K562 (cell line): Measurements from ENCODE around the gene SYNCRIP. TPM values are rescaled to one million over a fixed set of nuclear protein-coding genes. Genes with fewer than 3 reads are reported as not detected.

Source experiments
- polyA plus RNA-seq, 8 experiments: library from polyadenylated mRNA; depleted of rRNA in 4 of 8; stranded (reverse) in 5 of 8; unstranded in 3 of 8; fragments of >200 nt; fragmentation: Nextera tagmentation in 2 of 8; fragmentation: Illumina TruSeq in 1 of 8; extraction: Ambion mirVana in 2 of 8; extraction: Trizol in 1 of 8; gene quantifications; 2 replicates each; pipeline versions ENCODE4 v1.2.1 to v1.2.3, GENCODE V29; 2011 to 2014; ENCODE audit warnings: inconsistent platforms in 1 of 8, missing spikeins in 1 of 8
- total RNA-seq, 7 experiments: library from RNA; depleted of rRNA in 6 of 7; stranded (reverse); fragments of >200 nt in 6 of 7; fragmentation: Illumina TruSeq in 2 of 7; extraction: Trizol in 2 of 7; gene quantifications; 2 replicates each; pipeline versions ENCODE4 v1.2.1 to v1.2.3, GENCODE V29; 2011 to 2021; ENCODE audit warnings: low replicate concordance in 1 of 7
- TF ChIP-seq, protein P1 (sequence below), 2 experiments: fragments of 450-650 bp in 1 of 2; sonication (generic) in 1 of 2; formaldehyde crosslinking in 1 of 2; IDR thresholded peaks; 2 replicates each; pipeline versions ENCODE4 v1.7.1 to v1.9.0; 2016 to 2022; ENCODE audit warnings: inconsistent platforms in 1 of 2, mild to moderate bottlenecking in 1 of 2, missing genetic modification reagents in 1 of 2
- TF ChIP-seq, protein P2 (sequence below): fragments of 250-450 bp; sonication (Bioruptor Pico); IDR thresholded peaks from 2 replicates; pipeline ENCODE4 v1.4.0; 2020

Gene SYNCRIP
- total and polyA plus RNA-seq, 9 of the 15 experiments (the other 6 are each of a cell fraction or from before 2014, with no cell fraction given), result 46.5 to 295 (median 140) TPM

DNA sequence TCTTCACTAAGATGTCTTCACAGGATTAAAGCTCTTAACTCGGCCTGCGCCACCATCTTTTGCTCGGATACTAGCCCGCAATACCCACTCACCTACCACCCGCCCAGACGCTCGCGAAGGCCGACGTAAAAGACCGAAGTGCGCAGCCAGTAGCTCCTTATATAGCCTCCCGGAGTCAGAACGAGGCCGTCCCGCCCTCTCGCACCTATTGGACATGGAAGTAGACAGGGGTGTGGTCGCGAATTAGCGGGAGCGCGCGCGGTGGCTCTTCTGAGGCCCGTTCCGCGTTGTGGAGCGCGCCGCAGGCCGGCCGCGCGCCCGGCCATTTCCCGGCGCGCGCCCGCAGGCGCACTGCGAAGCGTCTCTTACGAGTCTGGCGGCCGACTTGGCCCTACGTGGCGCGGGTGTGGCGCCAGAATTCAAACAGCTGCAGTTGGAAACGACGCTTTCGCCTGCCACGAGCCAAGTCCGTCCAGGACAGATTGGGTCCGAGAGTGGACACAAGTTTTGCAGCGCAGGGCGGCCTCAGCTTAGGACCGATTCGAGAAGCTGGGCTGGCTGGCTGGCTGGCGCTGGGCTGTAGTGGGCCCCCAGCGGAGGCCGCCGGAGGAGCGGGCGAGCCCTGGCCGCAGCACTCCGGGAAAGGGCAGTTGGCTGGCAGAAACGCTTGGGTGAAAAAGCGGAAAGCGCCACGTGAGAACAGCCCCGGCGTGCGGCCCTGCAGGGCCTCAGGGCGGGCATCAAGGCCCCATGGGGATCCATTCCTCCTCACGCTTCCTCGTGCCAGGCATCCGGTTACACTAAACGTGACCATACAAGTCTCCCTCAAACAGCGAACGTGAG lies 36.1 kb upstream of the SYNCRIP start (continued):
- TF ChIP-seq, protein P1, sequence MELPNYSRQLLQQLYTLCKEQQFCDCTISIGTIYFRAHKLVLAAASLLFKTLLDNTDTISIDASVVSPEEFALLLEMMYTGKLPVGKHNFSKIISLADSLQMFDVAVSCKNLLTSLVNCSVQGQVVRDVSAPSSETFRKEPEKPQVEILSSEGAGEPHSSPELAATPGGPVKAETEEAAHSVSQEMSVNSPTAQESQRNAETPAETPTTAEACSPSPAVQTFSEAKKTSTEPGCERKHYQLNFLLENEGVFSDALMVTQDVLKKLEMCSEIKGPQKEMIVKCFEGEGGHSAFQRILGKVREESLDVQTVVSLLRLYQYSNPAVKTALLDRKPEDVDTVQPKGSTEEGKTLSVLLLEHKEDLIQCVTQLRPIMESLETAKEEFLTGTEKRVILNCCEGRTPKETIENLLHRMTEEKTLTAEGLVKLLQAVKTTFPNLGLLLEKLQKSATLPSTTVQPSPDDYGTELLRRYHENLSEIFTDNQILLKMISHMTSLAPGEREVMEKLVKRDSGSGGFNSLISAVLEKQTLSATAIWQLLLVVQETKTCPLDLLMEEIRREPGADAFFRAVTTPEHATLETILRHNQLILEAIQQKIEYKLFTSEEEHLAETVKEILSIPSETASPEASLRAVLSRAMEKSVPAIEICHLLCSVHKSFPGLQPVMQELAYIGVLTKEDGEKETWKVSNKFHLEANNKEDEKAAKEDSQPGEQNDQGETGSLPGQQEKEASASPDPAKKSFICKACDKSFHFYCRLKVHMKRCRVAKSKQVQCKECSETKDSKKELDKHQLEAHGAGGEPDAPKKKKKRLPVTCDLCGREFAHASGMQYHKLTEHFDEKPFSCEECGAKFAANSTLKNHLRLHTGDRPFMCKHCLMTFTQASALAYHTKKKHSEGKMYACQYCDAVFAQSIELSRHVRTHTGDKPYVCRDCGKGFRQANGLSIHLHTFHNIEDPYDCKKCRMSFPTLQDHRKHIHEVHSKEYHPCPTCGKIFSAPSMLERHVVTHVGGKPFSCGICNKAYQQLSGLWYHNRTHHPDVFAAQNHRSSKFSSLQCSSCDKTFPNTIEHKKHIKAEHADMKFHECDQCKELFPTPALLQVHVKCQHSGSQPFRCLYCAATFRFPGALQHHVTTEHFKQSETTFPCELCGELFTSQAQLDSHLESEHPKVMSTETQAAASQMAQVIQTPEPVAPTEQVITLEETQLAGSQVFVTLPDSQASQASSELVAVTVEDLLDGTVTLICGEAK (IDR thresholded peaks at IDR 0.05), result no peak
- TF ChIP-seq, protein P1 (CRISPR knock-in tag; IDR thresholded peaks at IDR 0.05), result no peak
- TF ChIP-seq, protein P2, sequence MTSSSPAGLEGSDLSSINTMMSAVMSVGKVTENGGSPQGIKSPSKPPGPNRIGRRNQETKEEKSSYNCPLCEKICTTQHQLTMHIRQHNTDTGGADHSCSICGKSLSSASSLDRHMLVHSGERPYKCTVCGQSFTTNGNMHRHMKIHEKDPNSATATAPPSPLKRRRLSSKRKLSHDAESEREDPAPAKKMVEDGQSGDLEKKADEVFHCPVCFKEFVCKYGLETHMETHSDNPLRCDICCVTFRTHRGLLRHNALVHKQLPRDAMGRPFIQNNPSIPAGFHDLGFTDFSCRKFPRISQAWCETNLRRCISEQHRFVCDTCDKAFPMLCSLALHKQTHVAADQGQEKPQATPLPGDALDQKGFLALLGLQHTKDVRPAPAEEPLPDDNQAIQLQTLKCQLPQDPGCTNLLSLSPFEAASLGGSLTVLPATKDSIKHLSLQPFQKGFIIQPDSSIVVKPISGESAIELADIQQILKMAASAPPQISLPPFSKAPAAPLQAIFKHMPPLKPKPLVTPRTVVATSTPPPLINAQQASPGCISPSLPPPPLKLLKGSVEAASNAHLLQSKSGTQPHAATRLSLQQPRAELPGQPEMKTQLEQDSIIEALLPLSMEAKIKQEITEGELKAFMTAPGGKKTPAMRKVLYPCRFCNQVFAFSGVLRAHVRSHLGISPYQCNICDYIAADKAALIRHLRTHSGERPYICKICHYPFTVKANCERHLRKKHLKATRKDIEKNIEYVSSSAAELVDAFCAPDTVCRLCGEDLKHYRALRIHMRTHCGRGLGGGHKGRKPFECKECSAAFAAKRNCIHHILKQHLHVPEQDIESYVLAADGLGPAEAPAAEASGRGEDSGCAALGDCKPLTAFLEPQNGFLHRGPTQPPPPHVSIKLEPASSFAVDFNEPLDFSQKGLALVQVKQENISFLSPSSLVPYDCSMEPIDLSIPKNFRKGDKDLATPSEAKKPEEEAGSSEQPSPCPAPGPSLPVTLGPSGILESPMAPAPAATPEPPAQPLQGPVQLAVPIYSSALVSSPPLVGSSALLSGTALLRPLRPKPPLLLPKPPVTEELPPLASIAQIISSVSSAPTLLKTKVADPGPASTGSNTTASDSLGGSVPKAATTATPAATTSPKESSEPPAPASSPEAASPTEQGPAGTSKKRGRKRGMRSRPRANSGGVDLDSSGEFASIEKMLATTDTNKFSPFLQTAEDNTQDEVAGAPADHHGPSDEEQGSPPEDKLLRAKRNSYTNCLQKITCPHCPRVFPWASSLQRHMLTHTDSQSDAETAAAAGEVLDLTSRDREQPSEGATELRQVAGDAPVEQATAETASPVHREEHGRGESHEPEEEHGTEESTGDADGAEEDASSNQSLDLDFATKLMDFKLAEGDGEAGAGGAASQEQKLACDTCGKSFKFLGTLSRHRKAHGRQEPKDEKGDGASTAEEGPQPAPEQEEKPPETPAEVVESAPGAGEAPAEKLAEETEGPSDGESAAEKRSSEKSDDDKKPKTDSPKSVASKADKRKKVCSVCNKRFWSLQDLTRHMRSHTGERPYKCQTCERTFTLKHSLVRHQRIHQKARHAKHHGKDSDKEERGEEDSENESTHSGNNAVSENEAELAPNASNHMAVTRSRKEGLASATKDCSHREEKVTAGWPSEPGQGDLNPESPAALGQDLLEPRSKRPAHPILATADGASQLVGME (CRISPR knock-in tag), result no peak
